Lower leg skin (tissue), 3 donors: ENCODE measurements around the gene TMEM87B.

Experiments used
- POLR2A ChIP-seq, 2 donors: fragments of 450-650 bp; IDR thresholded peaks; one replicate each; pipeline ENCODE4 v1.6.1; 2016 to 2017; ENCODE audit warnings: antibody characterized with exemption in 2 of 2, mild to moderate bottlenecking in 1 of 2, moderate library complexity in 1 of 2
- TF ChIP-seq, protein P1 (sequence below), 3 donors: fragments of 450-650 bp; IDR thresholded peaks; one replicate each; pipeline ENCODE4 v1.5.1; 2016; ENCODE audit warnings: antibody characterized with exemption in 3 of 3, mild to moderate bottlenecking in 3 of 3, moderate library complexity in 2 of 3

DNA sequence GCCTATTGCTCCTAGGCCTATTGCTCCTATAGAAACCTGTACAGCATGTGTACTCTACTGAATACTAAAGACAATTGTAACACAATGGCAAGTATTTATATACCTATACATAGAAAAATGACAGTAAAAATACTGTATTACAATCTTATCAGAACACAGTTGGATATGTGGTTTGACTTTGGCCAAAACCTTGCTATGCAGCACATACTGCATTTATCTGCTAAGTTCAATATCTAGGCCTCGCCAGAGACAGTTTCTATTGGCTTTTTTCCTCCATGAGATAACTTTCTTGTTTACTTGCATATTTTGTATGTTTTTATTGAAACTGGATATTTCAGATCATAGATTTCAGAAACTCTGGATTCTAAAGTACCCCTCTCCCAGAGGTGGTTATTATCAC, 19.3 kb upstream of the TMEM87B start:
- TF ChIP-seq, protein P1, sequence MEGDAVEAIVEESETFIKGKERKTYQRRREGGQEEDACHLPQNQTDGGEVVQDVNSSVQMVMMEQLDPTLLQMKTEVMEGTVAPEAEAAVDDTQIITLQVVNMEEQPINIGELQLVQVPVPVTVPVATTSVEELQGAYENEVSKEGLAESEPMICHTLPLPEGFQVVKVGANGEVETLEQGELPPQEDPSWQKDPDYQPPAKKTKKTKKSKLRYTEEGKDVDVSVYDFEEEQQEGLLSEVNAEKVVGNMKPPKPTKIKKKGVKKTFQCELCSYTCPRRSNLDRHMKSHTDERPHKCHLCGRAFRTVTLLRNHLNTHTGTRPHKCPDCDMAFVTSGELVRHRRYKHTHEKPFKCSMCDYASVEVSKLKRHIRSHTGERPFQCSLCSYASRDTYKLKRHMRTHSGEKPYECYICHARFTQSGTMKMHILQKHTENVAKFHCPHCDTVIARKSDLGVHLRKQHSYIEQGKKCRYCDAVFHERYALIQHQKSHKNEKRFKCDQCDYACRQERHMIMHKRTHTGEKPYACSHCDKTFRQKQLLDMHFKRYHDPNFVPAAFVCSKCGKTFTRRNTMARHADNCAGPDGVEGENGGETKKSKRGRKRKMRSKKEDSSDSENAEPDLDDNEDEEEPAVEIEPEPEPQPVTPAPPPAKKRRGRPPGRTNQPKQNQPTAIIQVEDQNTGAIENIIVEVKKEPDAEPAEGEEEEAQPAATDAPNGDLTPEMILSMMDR (IDR thresholded peaks at IDR 0.05): no peak
- no peak for TF ChIP-seq POLR2A (IDR thresholded peaks at IDR 0.05)
